H9 (cell line): ENCODE measurements around the gene HSPB2. TPM values are rescaled to one million over a fixed set of nuclear protein-coding genes. Genes with fewer than 3 reads are reported as not detected.
A peak's percentile ranks its signal among the peaks of the same experiment; 100 is the strongest.

Experiments
- DNase-seq: peaks from one replicate; pipeline ENCODE4 v3.0.0-alpha.2; 2017
- H2AFZ ChIP-seq: one replicate; pipeline ENCODE4 v1.6.1; 2013; ENCODE audit warnings: mild to moderate bottlenecking, low read length, control low read depth, moderate library complexity
- H2AK5ac ChIP-seq: 2 replicates; pipeline ENCODE4 v1.6.1; 2013; ENCODE audit warnings: low read length, control low read depth, mixed read lengths; ENCODE audit not compliant: insufficient read length
- H2BK120ac ChIP-seq: one replicate; pipeline ENCODE4 v1.6.1; 2013; ENCODE audit warnings: low read depth, mild to moderate bottlenecking, low read length, control low read depth, inconsistent platforms; ENCODE audit not compliant: poor library complexity, severe bottlenecking
- H2BK12ac ChIP-seq: 2 replicates; pipeline ENCODE4 v1.6.1; 2013; ENCODE audit warnings: low read length, control low read depth, mixed read lengths, low read depth; ENCODE audit not compliant: insufficient read length
- H2BK15ac ChIP-seq: 2 replicates; pipeline ENCODE4 v1.6.1; 2013; ENCODE audit warnings: low read depth, low read length, control low read depth
- H2BK20ac ChIP-seq: one replicate; pipeline ENCODE4 v1.6.1; 2013; ENCODE audit warnings: low read depth, mild to moderate bottlenecking, low read length, control low read depth, inconsistent platforms; ENCODE audit not compliant: poor library complexity, severe bottlenecking
- H2BK5ac ChIP-seq: 2 replicates; pipeline ENCODE4 v1.6.1; 2013; ENCODE audit warnings: low read length, control low read depth, mixed read lengths; ENCODE audit not compliant: insufficient read length
- H3K14ac ChIP-seq: 2 replicates; pipeline ENCODE4 v1.6.1; 2013; ENCODE audit warnings: low read length, control low read depth; ENCODE audit not compliant: insufficient read depth
- H3K18ac ChIP-seq: 2 replicates; pipeline ENCODE4 v1.6.1; 2013; ENCODE audit warnings: low read depth, mild to moderate bottlenecking, mixed read lengths, low read length, control low read depth; ENCODE audit not compliant: insufficient read length
- H3K23ac ChIP-seq: 2 replicates; pipeline ENCODE4 v1.6.1; 2013; ENCODE audit warnings: low read length, control low read depth, mixed read lengths, low read depth; ENCODE audit not compliant: insufficient read length
- H3K23me2 ChIP-seq: 2 replicates; pipeline ENCODE4 v1.6.1; 2013; ENCODE audit warnings: low read depth, mild to moderate bottlenecking, mixed read lengths, low read length, control low read depth; ENCODE audit not compliant: insufficient read length, poor library complexity, severe bottlenecking
- H3K27ac ChIP-seq: 2 replicates; pipeline ENCODE4 v1.5.1; 2013; ENCODE audit warnings: low read length, control low read depth, mixed read lengths, low read depth; ENCODE audit not compliant: insufficient read length
- H3K27me3 ChIP-seq: 2 replicates; pipeline ENCODE4 v1.6.1; 2013; ENCODE audit warnings: low read length, control low read depth, inconsistent platforms; ENCODE audit not compliant: insufficient read depth
- H3K4ac ChIP-seq: 2 replicates; pipeline ENCODE4 v1.6.1; 2013; ENCODE audit warnings: low read depth, mild to moderate bottlenecking, control low read depth, inconsistent platforms, low read length, moderate library complexity
- H3K4me1 ChIP-seq: 2 replicates; pipeline ENCODE4 v1.6.1; 2013; ENCODE audit warnings: low read length, control low read depth, inconsistent platforms; ENCODE audit not compliant: insufficient read depth
- H3K4me2 ChIP-seq: 2 replicates; pipeline ENCODE4 v1.6.1; 2013; ENCODE audit warnings: low read length, control low read depth, mixed read lengths; ENCODE audit not compliant: insufficient read length, insufficient read depth
- H3K56ac ChIP-seq: 2 replicates; pipeline ENCODE4 v1.6.1; 2013; ENCODE audit warnings: low read depth, mild to moderate bottlenecking, mixed read lengths, low read length, control low read depth; ENCODE audit not compliant: insufficient read length
- H3K79me1 ChIP-seq: 2 replicates; pipeline ENCODE4 v1.6.1; 2013; ENCODE audit warnings: low read depth, mild to moderate bottlenecking, moderate library complexity, low read length, control low read depth, inconsistent platforms; ENCODE audit not compliant: insufficient read depth, poor library complexity, severe bottlenecking
- H3K79me2 ChIP-seq: 2 replicates; pipeline ENCODE4 v1.6.1; 2013; ENCODE audit warnings: low read length, control low read depth, inconsistent platforms; ENCODE audit not compliant: insufficient read depth
- H3K9ac ChIP-seq: 2 replicates; pipeline ENCODE4 v1.6.1; 2013; ENCODE audit warnings: low read length, control low read depth, mixed read lengths; ENCODE audit not compliant: insufficient read length; ENCODE audit errors: extremely low read depth
- H3K9me3 ChIP-seq: one replicate; pipeline ENCODE4 v1.6.1; 2013; ENCODE audit warnings: low read depth, low read length, inconsistent platforms; ENCODE audit not compliant: control insufficient read depth
- H3T11ph ChIP-seq: one replicate; pipeline ENCODE4 v1.6.1; 2013; ENCODE audit warnings: mild to moderate bottlenecking, low read length, control low read depth, inconsistent platforms
- H4K20me1 ChIP-seq: one replicate; pipeline ENCODE4 v1.6.1; 2013; ENCODE audit not compliant: control insufficient read depth, insufficient read length, insufficient read depth
- H4K5ac ChIP-seq: 2 replicates; pipeline ENCODE4 v1.6.1; 2013; ENCODE audit warnings: low read depth, mild to moderate bottlenecking, mixed read lengths, low read length, control low read depth; ENCODE audit not compliant: insufficient read length
- H4K8ac ChIP-seq: replicated peaks from 2 replicates; pipeline ENCODE4 v1.6.1; 2013; ENCODE audit warnings: low read length, control low read depth, mixed read lengths, low read depth; ENCODE audit not compliant: insufficient read length
- H4K91ac ChIP-seq: 2 replicates; pipeline ENCODE4 v1.6.1; 2013; ENCODE audit warnings: low read depth, mild to moderate bottlenecking, moderate library complexity, mixed read lengths, low read length, control low read depth; ENCODE audit not compliant: insufficient read length
- H3K27ac Mint-ChIP-seq, 3 experiments: 2 replicates in 2 of 3; 3 replicates in 1 of 3; pipeline ENCODE4 v1.8.0; 2020 to 2021; ENCODE audit warnings: mixed read lengths in 3 of 3, mild to moderate bottlenecking in 1 of 3, moderate library complexity in 1 of 3
- H3K27me3 Mint-ChIP-seq: 2 replicates; pipeline ENCODE4 v1.8.0; 2021; ENCODE audit warnings: low read depth, mild to moderate bottlenecking, moderate library complexity, mixed read lengths
- H3K36me3 Mint-ChIP-seq, 3 experiments: 2 replicates in 2 of 3; 3 replicates in 1 of 3; pipeline ENCODE4 v1.8.0; 2020 to 2021; ENCODE audit warnings: low read depth in 3 of 3, mixed read lengths in 3 of 3; ENCODE audit not compliant: insufficient read depth in 1 of 3
- H3K4me1 Mint-ChIP-seq, 2 experiments: 2 replicates each; pipeline ENCODE4 v1.8.0; 2020; ENCODE audit warnings: mixed read lengths in 2 of 2
- H3K4me3 Mint-ChIP-seq, 2 experiments: 2 replicates in 1 of 2; 3 replicates in 1 of 2; pipeline ENCODE4 v1.8.0; 2020 to 2021; ENCODE audit warnings: mild to moderate bottlenecking in 2 of 2, mixed read lengths in 2 of 2, moderate library complexity in 1 of 2
- H3K9me3 Mint-ChIP-seq, 2 experiments: 2 replicates in 1 of 2; 3 replicates in 1 of 2; pipeline ENCODE4 v1.8.0; 2020; ENCODE audit warnings: mild to moderate bottlenecking in 2 of 2, mixed read lengths in 2 of 2, moderate library complexity in 1 of 2
- CTCF ChIP-seq: fragments of 200-600 bp; sonication (generic); conservative IDR thresholded peaks from 3 replicates; pipeline ENCODE4 v1.8.0; 2021; ENCODE audit warnings: antibody characterized with exemption, mild to moderate bottlenecking
- WGBS: extraction: QIAGEN DNeasy Blood & Tissue Kit; methylation state at CpG from one replicate; pipeline ENCODE4 v1.1.7; 2013; ENCODE audit warnings: missing lambda C conversion rate, low lambda C conversion rate, mixed read lengths; ENCODE audit not compliant: insufficient read length; ENCODE audit errors: extremely low coverage; 5-methylcytosine and 5-hydroxymethylcytosine counted together
- total RNA-seq: library from RNA; stranded (reverse); gene quantifications from 2 replicates; pipeline ENCODE4 v1.2.1, GENCODE V29; 2021

HSPB2 gene
- total RNA-seq, 1 experiment from 2014 or later, result 0.22 TPM

GRCh38 chr11:111879637-111879960, 32.9 kb upstream of the HSPB2 start:
- peak overlapping the region; percentile 91 to 92 for H3K4me3 Mint-ChIP-seq
- Histone ChIP-seq H3K23ac (no peak overlapping the region), H3K4me1 (no peaks in the 10 kb centered on the region; the same call in 1 of the 2 replicates), H4K5ac (peak overlapping the region; percentile 74), H2BK20ac (no peak overlapping the region), H3K18ac (peak overlapping the region; percentile 96), H3K9ac (peak overlapping the region; percentile 78), H4K20me1 (no peaks in the 10 kb centered on the region), H4K8ac (no peak overlapping the region), H3K23me2 (peaks cover 9% of the 10 kb centered on the region), H3K14ac (peak overlapping the region; percentile 94; the same call in 1 of the 2 replicates), H3K79me2 (no peaks in the 10 kb centered on the region), H3K27me3 (no peaks in the 10 kb centered on the region), H2BK5ac (no peak overlapping the region), H3K56ac (no peak overlapping the region), H2AFZ (no peak overlapping the region), H4K91ac (no peak overlapping the region), H3K4me2 (peak overlapping the region; percentile 86), H2BK120ac (no peak overlapping the region), H2AK5ac (no peak overlapping the region), H3T11ph (no peak overlapping the region), H2BK12ac (no peak overlapping the region), H3K4ac (no peak overlapping the region), H3K27ac (peak overlapping the region; percentile 47), H2BK15ac (no peak overlapping the region), H3K9me3 (no peaks in the 10 kb centered on the region), H3K79me1 (no peaks in the 10 kb centered on the region)
- no CpG with 5 or more reads among the region's 6 CpGs for WGBS
- TF ChIP-seq CTCF, result no peak
- no peaks in the 10 kb centered on the region for H3K27me3 Mint-ChIP-seq
- no peak for DNase-seq
- no peaks in the 10 kb centered on the region for H3K36me3 Mint-ChIP-seq
- H3K27ac Mint-ChIP-seq, result peak overlapping the region; percentile 99 to 100 (median 100)
- peaks cover 5 to 10% of the 10 kb centered on the region in 2 experiments for H3K4me1 Mint-ChIP-seq
- H3K9me3 Mint-ChIP-seq, result no peaks in the 10 kb centered on the region
